GM19467 (cell line): Measurements from ENCODE around the gene GRB2.
"Not testable (repeated sequence)": the region's sequence is repeated elsewhere in the genome, so short reads cannot be mapped to it uniquely, and the experiment has no call there.

Experiments used
- ATAC-seq: cut with Tn5 transposase; IDR thresholded peaks from one replicate; pipeline ENCODE4 v1.9.1; 2021; ENCODE audit warnings: mild to moderate bottlenecking, moderate library complexity; ENCODE audit not compliant: unreplicated experiment

The GRB2 gene

GRCh38 chr17:75356260-75356937 is 49.1 kb downstream of the GRB2 start:
- ATAC-seq, result no peak

DNA sequence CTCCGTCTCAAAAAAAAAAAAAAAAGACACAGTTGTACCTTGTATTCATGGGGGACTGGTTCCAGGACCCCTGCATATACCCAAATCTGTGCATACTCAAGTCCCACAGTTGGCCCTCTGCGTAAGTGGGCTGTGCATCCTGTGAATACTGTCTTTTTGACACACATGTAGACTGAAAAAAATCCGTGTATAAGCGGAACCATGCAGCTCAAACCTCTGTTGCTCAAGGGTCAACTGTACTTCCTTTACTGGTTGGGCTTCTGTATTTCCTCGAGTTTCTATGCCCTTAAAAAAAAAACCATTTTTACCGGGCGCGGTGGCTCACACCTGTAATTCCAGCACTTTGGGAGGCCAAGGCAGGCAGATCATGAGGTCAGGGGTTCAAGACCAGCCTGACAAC is 52.3 kb downstream of the GRB2 start:
- no peak for ATAC-seq

- no peak for ATAC-seq
These were observed 53.4 kb downstream of the GRB2 start for GRCh38 chr17:75352079-75352569.

DNA sequence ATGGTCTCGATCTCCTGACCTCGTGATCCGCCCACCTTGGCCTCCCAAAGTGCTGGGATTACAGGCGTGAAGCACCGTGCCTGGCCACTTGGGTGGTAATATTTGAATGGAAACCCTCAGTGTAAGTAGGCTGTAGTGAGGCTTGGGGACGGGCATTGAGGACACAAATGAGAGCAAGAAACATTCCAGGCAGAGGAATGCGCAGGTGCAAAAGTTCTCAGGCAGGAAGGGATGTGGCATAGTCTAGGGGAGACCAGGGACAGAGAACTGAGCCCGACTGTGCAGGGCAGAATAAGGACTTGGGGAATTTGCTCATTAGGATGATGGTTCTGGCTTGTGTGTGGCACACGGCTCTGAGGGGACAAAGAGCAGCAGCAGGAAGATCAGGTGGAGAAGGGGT is 54.8 kb downstream of the GRB2 start:
- ATAC-seq, result no peak

- ATAC-seq, result no peak
These were observed 55.4 kb downstream of the GRB2 start for GRCh38 chr17:75350029-75350428.

DNA sequence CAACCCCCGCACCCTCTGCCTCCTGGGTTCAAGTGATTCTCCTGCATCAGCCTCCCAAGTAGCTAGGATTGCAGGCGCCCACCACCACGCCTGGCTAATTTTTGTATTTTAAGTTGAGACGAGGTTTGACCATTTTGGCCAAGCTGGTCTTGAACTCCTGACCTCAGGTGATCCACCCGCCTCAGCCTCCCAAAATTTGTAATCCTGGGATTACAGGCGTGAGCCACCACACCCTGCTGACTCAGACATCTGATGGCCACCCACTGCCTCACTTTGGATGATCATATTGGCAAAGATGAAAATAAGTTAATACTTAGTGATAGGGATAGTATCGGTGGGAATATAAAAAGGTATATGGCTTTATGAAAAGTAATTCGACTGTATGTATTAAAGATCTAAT is 55.9 kb downstream of the GRB2 start:
- no peak for ATAC-seq

GRCh38 chr17:75348386-75349012 is 57.0 kb downstream of the GRB2 start:
- ATAC-seq, result no peak

- ATAC-seq, result no peak
These were observed 58.6 kb downstream of the GRB2 start for GRCh38 chr17:75346906-75347305.

- not testable (repeated sequence) for ATAC-seq
These were observed 59.1 kb downstream of the GRB2 start for GRCh38 chr17:75346368-75346767.

DNA sequence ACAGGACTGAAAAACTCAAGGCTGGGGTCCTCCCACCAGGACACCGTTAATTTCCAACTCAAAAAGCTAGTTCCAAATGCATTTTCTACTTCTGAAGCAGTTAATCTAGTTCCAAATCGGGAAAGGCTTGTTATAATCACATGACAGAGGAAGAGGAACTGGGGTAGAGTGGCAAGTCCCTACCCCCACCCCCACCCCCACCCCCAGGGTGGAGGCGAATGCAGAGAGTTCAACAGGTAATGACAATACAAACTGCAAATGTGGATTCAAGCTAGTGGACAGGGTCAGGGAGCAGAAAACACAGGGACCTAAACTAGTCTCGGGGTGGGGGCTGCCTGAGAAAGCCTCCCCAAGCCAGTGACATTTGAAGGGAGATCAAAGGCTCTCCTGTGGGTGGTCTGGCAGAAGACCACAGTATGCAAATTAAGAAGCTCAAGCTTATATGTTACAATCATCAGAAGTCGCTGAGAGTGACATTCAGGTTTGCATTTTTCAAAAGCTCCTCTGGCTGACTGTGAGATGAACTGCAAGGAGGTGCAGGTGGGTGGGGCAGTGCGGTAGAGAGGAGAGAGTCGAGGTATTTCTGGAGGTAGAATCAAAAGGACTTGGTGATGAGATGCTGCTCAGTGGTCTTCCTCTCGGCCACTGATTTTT is 59.8 kb downstream of the GRB2 start:
- no peak for ATAC-seq

- ATAC-seq, result no peak
These were observed 60.8 kb downstream of the GRB2 start for GRCh38 chr17:75344666-75345065.

DNA sequence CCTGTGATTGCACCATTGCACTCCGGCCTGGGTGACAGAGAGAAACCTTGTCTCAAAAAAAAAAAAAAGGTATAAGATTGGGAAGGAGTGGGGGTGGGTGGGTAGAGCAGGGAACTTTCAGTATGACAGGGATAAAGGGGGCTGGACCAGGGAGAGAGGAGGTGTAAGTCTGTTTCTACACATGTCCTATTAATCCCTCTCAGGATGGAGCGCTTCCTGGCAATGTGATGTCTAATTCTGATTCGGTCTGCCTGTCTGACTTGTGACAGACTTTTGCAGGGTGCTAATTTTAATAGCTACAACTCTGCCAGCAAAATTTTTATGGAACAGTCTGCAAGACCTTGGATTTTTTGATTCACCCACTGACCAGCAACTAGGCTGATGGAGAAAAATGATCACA is 62.5 kb downstream of the GRB2 start:
- no peak for ATAC-seq

- ATAC-seq, result no peak
These were observed 63.5 kb downstream of the GRB2 start for GRCh38 chr17:75341784-75342486.

DNA sequence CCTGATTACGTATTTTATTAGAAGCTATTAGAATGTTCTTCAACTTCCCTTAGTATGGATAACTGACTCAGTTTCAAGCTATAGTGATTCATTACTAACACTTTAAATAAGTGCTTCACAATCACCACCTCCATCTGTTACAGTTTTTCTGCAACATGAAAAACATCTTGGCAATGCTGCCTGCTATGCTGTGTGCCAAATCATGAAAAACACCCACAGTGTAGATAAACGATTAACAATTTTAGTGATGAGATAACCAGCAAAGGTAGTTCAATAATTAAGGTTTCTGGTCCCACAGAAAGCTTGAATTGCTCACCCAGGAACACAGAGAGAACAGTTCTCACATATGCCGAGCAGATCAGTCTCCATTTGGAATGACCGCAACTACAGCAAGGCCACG is 64.8 kb downstream of the GRB2 start:
- no peak for ATAC-seq

- no peak for ATAC-seq
These were observed 65.5 kb downstream of the GRB2 start for GRCh38 chr17:75339971-75340370.

- ATAC-seq, result no peak
These were observed 67.1 kb downstream of the GRB2 start for GRCh38 chr17:75338335-75338734.

GRCh38 chr17:75335315-75335714 is 70.2 kb downstream of the GRB2 start:
- no peak for ATAC-seq

GRCh38 chr17:75334723-75335122 is 70.8 kb downstream of the GRB2 start:
- no peak for ATAC-seq

DNA sequence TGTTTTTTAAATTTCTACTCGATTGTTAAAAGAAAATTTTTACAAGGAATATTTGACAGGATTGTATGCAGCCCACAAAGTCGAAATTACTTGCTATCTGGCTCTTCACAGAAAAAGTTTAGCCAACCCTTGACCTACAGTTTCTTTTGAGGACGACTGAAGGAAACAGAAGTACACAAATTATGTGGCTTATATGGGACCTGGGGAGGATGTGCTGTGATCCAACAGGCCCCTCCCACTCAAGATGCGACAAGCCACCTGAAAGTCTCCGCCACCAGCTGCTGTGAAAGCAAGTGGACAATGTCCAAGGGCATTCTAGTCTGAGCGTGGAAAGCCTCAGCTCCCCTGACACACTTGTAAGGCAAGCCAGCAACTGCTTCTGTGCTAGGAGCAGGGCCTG is 73.8 kb downstream of the GRB2 start:
- no peak for ATAC-seq

DNA sequence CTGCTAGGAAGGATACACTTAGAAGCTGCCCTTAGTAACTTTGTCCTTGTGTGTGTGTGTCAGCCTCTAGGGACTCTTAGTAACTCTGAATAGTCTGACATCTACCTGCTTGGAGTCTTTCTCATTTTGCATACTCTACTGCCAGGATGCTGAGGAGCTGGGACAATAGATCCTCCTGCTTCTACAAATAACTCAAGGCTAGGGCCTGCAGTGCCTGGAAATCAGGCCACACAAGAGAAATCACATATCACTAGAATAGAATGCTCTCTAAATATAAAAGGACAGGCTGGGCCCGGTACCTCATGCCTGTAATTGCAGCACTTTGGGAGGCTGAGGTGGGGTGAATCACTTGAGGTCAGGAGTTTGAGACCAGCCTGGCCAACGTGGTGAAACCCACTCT is 77.7 kb downstream of the GRB2 start:
- ATAC-seq, result no peak

DNA sequence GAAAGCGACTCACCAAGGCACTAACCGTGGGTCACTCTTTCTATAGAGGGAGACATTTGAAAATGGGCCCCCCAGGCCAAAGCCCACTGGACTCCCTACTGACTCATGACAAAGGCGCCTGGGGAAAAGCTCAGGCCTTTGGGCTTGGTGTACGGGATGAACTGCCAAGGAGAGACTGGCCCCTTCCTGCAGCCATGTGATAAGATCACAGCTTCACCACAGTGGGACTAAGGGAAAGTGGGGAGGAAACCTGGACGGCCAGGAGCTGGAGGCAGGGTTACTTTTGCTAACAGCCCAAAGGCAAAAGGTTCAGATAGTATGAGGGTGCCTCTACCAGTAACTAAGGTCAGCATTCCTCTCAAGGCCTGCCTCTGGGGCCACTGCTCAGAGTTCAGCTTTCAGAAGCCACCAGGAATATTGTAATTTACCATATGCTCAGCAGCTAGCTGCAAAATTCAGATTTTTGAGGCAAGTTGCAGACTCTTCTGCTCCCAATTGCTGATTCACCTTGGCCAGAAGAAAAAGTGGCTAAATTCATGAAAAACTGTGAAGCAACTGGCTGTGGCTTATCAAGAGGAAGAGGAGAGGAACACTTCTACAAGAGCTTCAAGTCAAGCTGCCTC is 79.1 kb downstream of the GRB2 start:
- ATAC-seq, result no peak
